IPS DF 6.9 (cell line): Measurements from ENCODE around the gene TFPT.

Source experiments
- DNase-seq: peaks from one replicate; pipeline ENCODE4 v3.0.0-alpha.2; 2013; ENCODE audit warnings: low read depth, low spot score
- H3K27ac ChIP-seq: one replicate; pipeline ENCODE4 v1.5.1; 2013; ENCODE audit warnings: low read length, control low read depth
- H3K27me3 ChIP-seq: 2 replicates; pipeline ENCODE4 v1.6.1; 2013; ENCODE audit warnings: mild to moderate bottlenecking, low read length; ENCODE audit not compliant: control insufficient read depth, insufficient read depth
- H3K36me3 ChIP-seq: 2 replicates; pipeline ENCODE4 v1.6.1; 2013; ENCODE audit warnings: low read length; ENCODE audit not compliant: control insufficient read depth, insufficient read depth
- H3K4me1 ChIP-seq: 2 replicates; pipeline ENCODE4 v1.6.1; 2013; ENCODE audit warnings: low read length; ENCODE audit not compliant: control insufficient read depth, insufficient read depth
- H3K4me3 ChIP-seq: 2 replicates; pipeline ENCODE4 v1.5.1; 2013; ENCODE audit warnings: mild to moderate bottlenecking, low read length
- H3K9me3 ChIP-seq: 2 replicates; pipeline ENCODE4 v1.6.1; 2013; ENCODE audit warnings: low read length, inconsistent platforms; ENCODE audit not compliant: control insufficient read depth, insufficient read depth
- WGBS: extraction: QIAGEN DNeasy Blood & Tissue Kit; methylation state at CpG from one replicate; pipeline ENCODE4 v1.1.7; 2013; ENCODE audit warnings: mixed read lengths, missing lambda C conversion rate; ENCODE audit not compliant: insufficient read length, insufficient coverage; 5-methylcytosine and 5-hydroxymethylcytosine counted together

TFPT gene

DNA sequence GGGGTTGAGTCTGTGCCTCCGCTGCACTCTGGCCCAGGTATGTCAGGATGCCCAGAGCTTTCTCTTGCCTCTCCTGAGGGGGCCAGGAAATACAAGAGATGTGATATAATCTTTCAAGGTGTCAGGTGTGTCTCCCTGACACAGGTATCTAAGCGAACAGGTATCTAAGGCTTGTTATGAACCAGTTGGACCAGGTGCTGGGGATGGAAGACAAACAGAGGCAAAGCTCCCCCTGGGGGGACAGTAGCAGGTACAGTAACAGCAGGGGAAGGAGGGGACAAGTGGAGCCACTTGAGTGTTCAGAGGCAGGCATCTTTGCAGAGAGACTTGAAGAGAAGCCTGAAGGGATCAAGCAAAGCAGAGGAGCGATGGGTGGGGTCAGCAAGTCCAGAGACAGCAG lies 41.5 kb upstream of the TFPT start:
- no peak overlapping the region for H3K4me3 ChIP-seq
- peaks cover 2% of the 10 kb centered on the region; the same call in 1 of the 2 replicates for H3K4me1 ChIP-seq
- peaks cover 41% of the 10 kb centered on the region for H3K36me3 ChIP-seq
- no CpG with 5 or more reads among the region's 3 CpGs for WGBS
- DNase-seq, result no peak
- no peaks in the 10 kb centered on the region for H3K27me3 ChIP-seq
- H3K27ac ChIP-seq, result no peak overlapping the region
- no peaks in the 10 kb centered on the region for H3K9me3 ChIP-seq

DNA sequence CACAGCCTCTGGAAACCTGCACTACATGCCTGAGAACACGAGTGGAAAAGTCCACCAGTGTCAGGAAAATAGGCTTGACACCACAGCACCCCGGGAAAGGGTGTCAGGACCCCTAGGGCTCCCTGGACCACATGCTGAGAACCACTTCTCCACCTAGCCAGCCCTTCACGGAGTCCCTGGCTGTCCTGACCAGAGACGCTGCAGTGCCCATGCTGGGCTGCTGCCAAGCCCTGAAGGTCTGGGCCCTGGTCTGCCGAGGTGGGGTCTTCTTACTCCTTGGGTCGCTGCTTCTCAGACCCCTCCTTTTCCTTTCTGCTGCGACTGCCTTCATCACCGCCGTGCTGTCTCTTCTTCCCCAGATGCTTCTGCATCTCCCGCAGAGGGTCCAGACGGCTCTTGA lies 41.0 kb upstream of the TFPT start:
- Histone ChIP-seq H3K9me3 (no peaks in the 10 kb centered on the region), H3K27me3 (no peaks in the 10 kb centered on the region), H3K27ac (no peak overlapping the region), H3K4me1 (no peaks in the 10 kb centered on the region), H3K4me3 (no peak overlapping the region), H3K36me3 (peaks cover 45% of the 10 kb centered on the region)
- WGBS, result no CpG with 5 or more reads among the region's 11 CpGs
- no peak for DNase-seq

DNA sequence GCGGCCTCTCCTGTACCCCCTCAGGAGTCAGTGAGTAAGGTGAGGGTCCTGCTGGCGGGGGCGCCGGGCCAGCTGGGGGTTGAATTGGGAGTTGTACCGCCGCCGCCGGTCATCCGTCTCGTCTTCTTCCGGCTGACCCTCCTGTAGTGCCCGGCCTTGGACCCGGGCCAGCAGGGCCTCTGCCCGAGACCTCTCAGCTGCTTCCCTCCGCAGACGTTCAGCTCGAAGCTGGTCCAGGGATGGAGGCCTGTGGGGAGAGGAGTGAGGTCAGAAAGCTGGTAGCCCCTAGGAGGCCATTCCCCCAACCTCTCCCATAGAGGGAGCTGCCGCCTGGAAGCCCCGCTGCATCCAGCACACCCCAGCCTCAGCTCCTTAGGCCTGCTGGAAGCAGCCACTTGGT lies 40.2 kb upstream of the TFPT start:
- no CpG with 5 or more reads among the region's 19 CpGs for WGBS
- H3K36me3 ChIP-seq, result peaks cover 48% of the 10 kb centered on the region
- H3K27me3 ChIP-seq, result no peaks in the 10 kb centered on the region
- no peaks in the 10 kb centered on the region for H3K4me1 ChIP-seq
- no peak overlapping the region for H3K4me3 ChIP-seq
- no peak overlapping the region for H3K27ac ChIP-seq
- DNase-seq, result no peak
- no peaks in the 10 kb centered on the region for H3K9me3 ChIP-seq

DNA sequence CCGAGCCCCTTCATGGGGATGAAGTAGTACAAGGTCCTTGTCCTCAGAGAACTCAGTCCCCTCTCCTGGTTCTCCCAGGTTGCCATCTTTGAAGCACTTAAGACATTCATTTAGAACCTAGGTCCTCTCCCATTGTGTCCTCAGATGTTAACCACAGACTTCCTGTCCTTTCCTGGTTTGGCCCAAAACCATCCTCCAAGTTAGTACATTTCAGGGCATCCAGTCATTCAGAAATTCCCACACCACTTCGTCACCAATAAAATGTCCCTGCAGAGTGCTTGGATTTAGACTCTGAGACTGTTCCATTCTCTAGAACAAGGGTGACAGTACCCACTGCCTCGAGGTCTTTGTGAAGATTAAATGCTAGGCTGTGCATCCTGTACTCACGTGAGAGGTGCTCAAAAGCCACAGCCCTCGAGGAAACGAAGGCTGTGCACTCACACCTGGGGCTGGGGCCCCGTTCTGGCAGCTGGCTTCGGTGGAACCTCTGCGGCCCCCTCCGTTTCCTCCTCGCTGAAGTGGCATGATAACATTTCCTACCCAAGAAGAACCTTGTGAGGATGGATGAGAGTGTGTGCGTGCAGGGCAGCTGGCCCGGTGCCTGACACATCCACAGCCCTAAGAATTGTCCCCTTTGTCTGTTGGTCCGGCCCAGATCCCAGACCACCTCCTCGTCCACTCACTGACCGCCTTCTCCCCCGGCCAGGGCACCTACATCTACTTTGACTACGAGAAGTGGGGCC lies 39.3 kb upstream of the TFPT start:
- no peaks in the 10 kb centered on the region for H3K4me1 ChIP-seq
- no peak overlapping the region for H3K4me3 ChIP-seq
- H3K27ac ChIP-seq, result no peak overlapping the region
- H3K27me3 ChIP-seq, result no peaks in the 10 kb centered on the region
- no peaks in the 10 kb centered on the region for H3K9me3 ChIP-seq
- no CpG with 5 or more reads among the region's 18 CpGs for WGBS
- H3K36me3 ChIP-seq, result peaks cover 55% of the 10 kb centered on the region
- DNase-seq, result no peak

DNA sequence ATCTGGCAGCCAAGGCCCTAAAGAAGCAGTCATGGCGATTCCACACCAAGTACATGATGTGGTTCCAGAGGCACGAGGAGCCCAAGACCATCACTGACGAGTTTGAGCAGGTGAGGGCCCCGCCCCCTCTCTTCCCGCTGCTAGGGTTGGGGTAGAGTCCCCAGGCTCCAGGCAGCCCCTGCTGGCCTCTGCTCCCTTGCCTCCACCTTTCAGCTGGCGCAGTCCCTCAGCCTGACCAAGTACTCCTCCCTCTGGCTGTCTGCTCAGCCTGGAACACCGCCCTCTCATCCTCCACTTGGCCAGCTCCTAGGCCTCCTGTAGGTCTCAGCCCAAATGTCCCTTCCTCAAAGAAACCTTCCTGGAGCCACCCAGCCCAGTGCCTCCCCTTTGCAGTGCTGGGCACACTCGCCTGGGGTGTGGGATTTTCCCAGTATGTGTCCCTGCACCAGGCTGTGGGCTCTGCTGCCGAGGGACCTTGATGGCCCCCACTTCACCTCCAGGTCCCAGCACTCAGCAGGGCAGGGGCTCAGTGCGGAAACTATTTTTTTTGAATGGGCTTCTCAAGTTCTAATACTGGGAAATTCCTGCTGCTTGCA lies 38.4 kb upstream of the TFPT start:
- no peaks in the 10 kb centered on the region for H3K4me1 ChIP-seq
- H3K9me3 ChIP-seq, result no peaks in the 10 kb centered on the region
- no peak for DNase-seq
- H3K27ac ChIP-seq, result no peak overlapping the region
- no peaks in the 10 kb centered on the region for H3K27me3 ChIP-seq
- WGBS, result no CpG with 5 or more reads among the region's 10 CpGs
- no peak overlapping the region for H3K4me3 ChIP-seq
- peaks cover 62% of the 10 kb centered on the region for H3K36me3 ChIP-seq

DNA sequence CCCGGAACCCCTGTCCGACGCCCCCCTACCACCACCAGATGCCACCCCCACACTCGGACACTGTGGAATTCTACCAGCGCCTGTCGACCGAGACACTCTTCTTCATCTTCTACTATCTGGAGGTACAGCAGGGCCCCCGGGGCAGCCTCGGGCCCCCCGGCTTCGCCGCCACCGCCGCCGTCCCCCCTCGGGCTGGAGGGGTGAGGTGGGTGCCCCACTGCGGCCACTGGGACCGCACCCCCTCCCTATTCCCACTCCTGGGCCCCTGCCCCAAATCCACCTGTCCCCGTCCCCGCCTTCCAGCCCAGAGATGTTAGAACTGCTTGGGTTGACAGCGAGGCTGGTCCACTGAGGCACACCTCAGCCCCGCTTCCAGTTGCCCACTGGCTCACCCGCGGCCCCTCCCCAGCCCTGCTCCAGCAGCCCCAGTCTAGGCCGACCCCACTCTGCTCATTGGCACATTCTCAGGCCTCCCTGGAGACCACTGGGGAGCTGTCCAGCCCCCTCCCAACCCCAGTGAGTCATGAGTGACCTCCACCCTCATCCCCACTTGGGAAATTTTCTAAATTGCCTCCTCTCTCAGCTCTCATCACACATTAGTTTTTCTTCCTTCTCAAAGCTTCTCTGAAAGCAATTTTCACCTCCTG lies 37.5 kb upstream of the TFPT start:
- Histone ChIP-seq H3K27ac (no peak overlapping the region), H3K36me3 (peaks cover 65% of the 10 kb centered on the region), H3K27me3 (no peaks in the 10 kb centered on the region), H3K9me3 (no peaks in the 10 kb centered on the region), H3K4me3 (no peak overlapping the region), H3K4me1 (no peaks in the 10 kb centered on the region)
- no CpG with 5 or more reads among the region's 25 CpGs for WGBS
- DNase-seq, result no peak

DNA sequence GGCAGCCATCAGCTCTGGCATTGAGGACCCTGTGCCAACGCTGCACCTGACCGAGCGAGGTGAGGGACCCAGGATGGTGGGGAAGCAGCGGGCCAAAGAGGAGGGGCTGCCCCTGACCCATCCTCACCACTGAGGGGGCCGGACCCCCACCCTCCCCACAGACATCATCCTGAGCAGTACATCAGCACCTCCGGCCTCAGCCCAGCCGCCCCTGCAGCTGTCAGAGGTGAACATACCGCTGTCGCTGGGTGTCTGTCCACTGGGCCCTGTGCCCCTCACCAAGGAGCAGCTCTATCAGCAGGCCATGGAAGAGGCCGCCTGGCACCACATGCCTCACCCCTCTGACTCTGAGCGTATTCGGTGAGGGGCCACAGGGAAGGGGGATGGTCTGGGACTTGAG lies 36.8 kb upstream of the TFPT start:
- H3K36me3 ChIP-seq, result peaks cover 72% of the 10 kb centered on the region
- WGBS, result no CpG with 5 or more reads among the region's 12 CpGs
- H3K27ac ChIP-seq, result no peak overlapping the region
- no peak for DNase-seq
- H3K4me1 ChIP-seq, result no peaks in the 10 kb centered on the region
- H3K4me3 ChIP-seq, result no peak overlapping the region
- H3K9me3 ChIP-seq, result no peaks in the 10 kb centered on the region
- no peaks in the 10 kb centered on the region for H3K27me3 ChIP-seq

DNA sequence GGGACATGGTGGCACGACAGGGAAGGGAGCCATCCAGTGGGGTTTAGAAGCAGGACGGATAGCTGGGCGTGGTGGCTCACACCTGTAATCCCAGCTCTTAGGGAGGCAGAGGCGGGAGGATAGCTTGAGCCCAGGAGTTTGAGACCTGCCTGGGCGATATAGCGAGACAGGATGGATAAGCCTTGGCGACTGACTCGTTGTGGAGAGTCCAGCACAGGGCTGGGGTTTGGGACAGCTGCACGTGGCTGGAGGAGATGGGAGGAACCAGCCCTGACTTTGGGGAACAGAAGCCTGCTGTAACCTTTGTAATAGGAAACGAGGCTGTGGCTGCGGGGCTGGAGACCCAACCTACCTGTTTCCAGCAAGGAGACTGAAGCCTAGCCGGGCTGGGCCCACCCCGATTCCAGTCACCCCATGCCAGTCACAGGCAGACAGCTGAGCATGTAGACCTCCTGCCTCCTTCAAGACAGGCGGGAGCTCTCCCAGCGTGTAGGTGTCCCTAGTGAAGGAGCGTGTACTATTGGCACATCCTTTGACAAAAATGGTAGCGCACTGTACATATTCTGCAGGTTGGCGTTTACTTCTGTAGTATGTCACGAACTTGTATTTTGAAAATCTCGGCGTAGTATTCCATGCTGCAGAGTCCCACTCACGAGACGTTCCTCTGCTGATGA lies 36.0 kb upstream of the TFPT start:
- no peaks in the 10 kb centered on the region for H3K27me3 ChIP-seq
- no CpG with 5 or more reads among the region's 23 CpGs for WGBS
- peaks cover 77% of the 10 kb centered on the region for H3K36me3 ChIP-seq
- H3K4me1 ChIP-seq, result no peaks in the 10 kb centered on the region
- no peaks in the 10 kb centered on the region for H3K9me3 ChIP-seq
- no peak overlapping the region for H3K4me3 ChIP-seq
- H3K27ac ChIP-seq, result no peak overlapping the region
- DNase-seq, result no peak

DNA sequence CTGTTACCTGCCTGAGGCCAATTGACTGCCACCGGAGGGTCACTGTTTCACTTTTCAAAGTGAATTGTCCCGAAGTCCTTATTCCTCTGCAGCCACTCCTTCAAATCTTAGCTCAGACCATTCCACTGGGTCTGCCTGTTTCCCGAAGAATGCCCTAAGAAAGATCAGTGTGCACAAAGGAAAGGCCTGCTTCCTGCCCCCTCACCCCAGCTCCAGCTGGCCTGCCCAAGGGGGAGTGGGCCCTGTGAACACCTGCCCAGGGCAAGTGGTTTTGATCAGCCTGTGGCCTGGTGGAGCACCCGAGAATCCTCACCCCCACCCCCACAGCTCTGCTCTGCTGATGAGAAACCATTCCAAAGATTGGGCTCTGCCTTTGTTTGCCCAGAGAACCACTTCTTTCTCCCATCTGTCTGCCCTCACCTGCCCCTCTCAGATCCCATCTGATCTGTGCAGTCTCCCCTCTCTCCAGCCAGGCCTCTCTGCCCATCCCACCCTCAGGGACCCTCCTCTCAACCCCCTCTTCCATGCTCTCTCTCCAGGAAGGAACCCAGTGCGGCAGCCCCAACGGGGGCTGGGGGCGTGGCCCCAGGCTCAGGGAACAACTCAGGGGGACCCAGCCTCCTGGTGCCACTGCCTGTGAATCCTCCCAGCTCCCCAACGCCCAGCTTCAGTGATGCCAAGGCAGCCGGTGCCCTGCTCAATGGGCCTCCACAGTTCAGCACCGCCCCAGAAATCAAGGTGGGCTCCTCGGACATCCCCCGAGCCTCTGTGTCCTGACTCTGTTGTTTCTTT lies 33.8 kb upstream of the TFPT start:
- WGBS, result no CpG with 5 or more reads among the region's 12 CpGs

DNA sequence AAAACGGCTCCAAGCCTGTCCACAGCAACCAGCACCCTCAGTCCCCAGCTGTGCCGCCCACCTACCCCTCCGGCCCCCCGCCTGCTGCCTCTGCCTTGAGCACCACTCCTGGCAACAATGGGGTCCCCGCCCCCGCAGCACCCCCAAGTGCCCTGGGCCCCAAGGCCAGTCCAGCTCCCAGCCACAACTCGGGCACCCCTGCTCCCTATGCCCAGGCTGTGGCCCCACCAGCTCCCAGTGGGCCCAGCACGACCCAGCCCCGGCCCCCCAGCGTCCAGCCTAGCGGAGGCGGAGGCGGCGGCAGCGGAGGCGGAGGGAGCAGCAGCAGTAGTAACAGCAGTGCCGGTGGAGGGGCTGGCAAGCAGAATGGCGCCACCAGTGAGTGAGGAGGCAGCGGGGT lies 32.7 kb upstream of the TFPT start:
- H3K4me3 ChIP-seq, result no peak overlapping the region
- no peaks in the 10 kb centered on the region for H3K4me1 ChIP-seq
- H3K27me3 ChIP-seq, result no peaks in the 10 kb centered on the region
- H3K36me3 ChIP-seq, result peaks cover 82% of the 10 kb centered on the region
- no CpG with 5 or more reads among the region's 19 CpGs for WGBS
- no peaks in the 10 kb centered on the region for H3K9me3 ChIP-seq
- no peak overlapping the region for H3K27ac ChIP-seq
- no peak for DNase-seq

More for the DNA sequence above, 33.8 kb upstream of the TFPT start:
- Histone ChIP-seq H3K4me1 (no peaks in the 10 kb centered on the region), H3K4me3 (no peak overlapping the region), H3K27ac (no peak overlapping the region), H3K36me3 (peaks cover 81% of the 10 kb centered on the region), H3K9me3 (no peaks in the 10 kb centered on the region), H3K27me3 (no peaks in the 10 kb centered on the region)
- no peak for DNase-seq
